Mesenchymal stem cell (in vitro differentiated cells and primary cell): ENCODE data around the gene TMEM74B.

Source experiments
- DNase-seq: peaks from one replicate; pipeline ENCODE4 v3.0.0-alpha.2; 2013
- H2AFZ ChIP-seq: one replicate; pipeline ENCODE4 v1.6.1; 2013; ENCODE audit warnings: low read depth, mild to moderate bottlenecking, control low read depth, inconsistent platforms, low read length, moderate library complexity
- H2AK5ac ChIP-seq: 2 replicates; pipeline ENCODE4 v1.6.1; 2013; ENCODE audit warnings: low read length, moderate library complexity, mild to moderate bottlenecking, inconsistent platforms; ENCODE audit not compliant: severe bottlenecking
- H2BK120ac ChIP-seq: one replicate; pipeline ENCODE4 v1.6.1; 2013; ENCODE audit warnings: low read depth, mild to moderate bottlenecking, inconsistent platforms, low read length, moderate library complexity
- H2BK12ac ChIP-seq, 2 experiments: one replicate each; pipeline ENCODE4 v1.6.1; 2013; ENCODE audit warnings: inconsistent platforms in 2 of 2, low read length in 2 of 2, mild to moderate bottlenecking in 2 of 2, moderate library complexity in 2 of 2, control low read depth in 1 of 2
- H2BK15ac ChIP-seq: one replicate; pipeline ENCODE4 v1.6.1; 2013; ENCODE audit warnings: mild to moderate bottlenecking, low read depth, inconsistent platforms; ENCODE audit not compliant: poor library complexity, severe bottlenecking
- H2BK5ac ChIP-seq: 2 replicates; pipeline ENCODE4 v1.6.1; 2013; ENCODE audit warnings: low read depth, mild to moderate bottlenecking, low read length, control low read depth, inconsistent platforms; ENCODE audit not compliant: poor library complexity, severe bottlenecking
- H3K14ac ChIP-seq, 2 experiments: one replicate each; pipeline ENCODE4 v1.6.1; 2013; ENCODE audit warnings: inconsistent platforms in 2 of 2, low read length in 2 of 2, control low read depth in 1 of 2, mild to moderate bottlenecking in 1 of 2, moderate library complexity in 1 of 2
- H3K18ac ChIP-seq, 2 experiments: one replicate each; pipeline ENCODE4 v1.6.1; 2013; ENCODE audit warnings: inconsistent platforms in 2 of 2, low read length in 2 of 2, control low read depth in 1 of 2, low read depth in 1 of 2, mild to moderate bottlenecking in 1 of 2
- H3K23ac ChIP-seq, 2 experiments: one replicate each; pipeline ENCODE4 v1.6.1; 2013; ENCODE audit warnings: inconsistent platforms in 2 of 2, low read length in 2 of 2, mild to moderate bottlenecking in 2 of 2, moderate library complexity in 2 of 2, control low read depth in 1 of 2
- H3K27ac ChIP-seq: 2 replicates; pipeline ENCODE4 v1.5.1; 2013; ENCODE audit warnings: mild to moderate bottlenecking, moderate library complexity, low read length, control low read depth, inconsistent platforms; ENCODE audit not compliant: poor library complexity, severe bottlenecking
- H3K27me3 ChIP-seq, 2 experiments: 2 replicates each; pipeline versions ENCODE4 v1.6.1 to v1.7.0; 2013; ENCODE audit warnings: low read length in 2 of 2, mild to moderate bottlenecking in 2 of 2, moderate library complexity in 2 of 2, control low read depth in 1 of 2, inconsistent platforms in 1 of 2; ENCODE audit not compliant: control insufficient read depth in 1 of 2, insufficient read depth in 1 of 2
- H3K36me3 ChIP-seq, 2 experiments: 2 replicates each; pipeline versions ENCODE4 v1.6.1 to v1.7.0; 2013; ENCODE audit warnings: low read length in 2 of 2, control low read depth in 1 of 2, inconsistent platforms in 1 of 2, low read depth in 1 of 2, mild to moderate bottlenecking in 1 of 2; ENCODE audit not compliant: insufficient read depth in 2 of 2, control insufficient read depth in 1 of 2
- H3K4ac ChIP-seq, 2 experiments: one replicate each; pipeline ENCODE4 v1.6.1; 2013; ENCODE audit warnings: inconsistent platforms in 2 of 2, low read length in 2 of 2, mild to moderate bottlenecking in 2 of 2, moderate library complexity in 2 of 2, control low read depth in 1 of 2, low read depth in 1 of 2
- H3K4me1 ChIP-seq: 2 replicates; pipeline ENCODE4 v1.6.1; 2013; ENCODE audit warnings: low read depth, low read length, control low read depth; ENCODE audit not compliant: control insufficient read depth, insufficient read depth
- H3K4me2 ChIP-seq: 2 replicates; pipeline ENCODE4 v1.6.1; 2013; ENCODE audit warnings: low read length, mild to moderate bottlenecking, inconsistent platforms; ENCODE audit not compliant: poor library complexity, severe bottlenecking
- H3K4me3 ChIP-seq, 2 experiments: 2 replicates each; pipeline versions ENCODE4 v1.5.1 to v1.7.0; 2013; ENCODE audit warnings: low read length in 2 of 2, mild to moderate bottlenecking in 2 of 2, control low read depth in 1 of 2, low read depth in 1 of 2; ENCODE audit not compliant: insufficient read depth in 1 of 2
- H3K79me1 ChIP-seq: replicated peaks from 2 replicates; pipeline ENCODE4 v1.6.1; 2013; ENCODE audit warnings: mild to moderate bottlenecking, control low read depth, low read length, inconsistent platforms; ENCODE audit not compliant: poor library complexity, severe bottlenecking
- H3K9ac ChIP-seq: 2 replicates; pipeline ENCODE4 v1.7.0; 2013; ENCODE audit warnings: mild to moderate bottlenecking, low read length, moderate library complexity
- H3K9me3 ChIP-seq: 2 replicates; pipeline ENCODE4 v1.7.0; 2013; ENCODE audit warnings: mild to moderate bottlenecking, low read length; ENCODE audit not compliant: control insufficient read depth
- H4K8ac ChIP-seq: one replicate; pipeline ENCODE4 v1.6.1; 2013; ENCODE audit warnings: inconsistent platforms, mild to moderate bottlenecking, low read length, moderate library complexity
- H4K91ac ChIP-seq: one replicate; pipeline ENCODE4 v1.6.1; 2013; ENCODE audit warnings: mild to moderate bottlenecking, low read length, inconsistent platforms
- WGBS: methylation state at CpG from one replicate; pipeline ENCODE4 v1.1.7; 2013; ENCODE audit warnings: mixed read lengths; 5-methylcytosine and 5-hydroxymethylcytosine counted together

TMEM74B gene

GRCh38 chr20:1212607-1213396 is 28.0 kb upstream of the TMEM74B start:
- no peak overlapping the region for H2BK12ac ChIP-seq
- H2BK120ac ChIP-seq, result no peak overlapping the region
- no peak overlapping the region for H3K4me2 ChIP-seq
- no peak overlapping the region for H3K18ac ChIP-seq
- H2BK15ac ChIP-seq, result no peak overlapping the region
- H3K36me3 ChIP-seq, result no peaks in the 10 kb centered on the region
- H3K27me3 ChIP-seq, result peaks cover 19 to 45% of the 10 kb centered on the region in 2 experiments
- no peak overlapping the region for H2AFZ ChIP-seq
- no peak overlapping the region for H2BK5ac ChIP-seq
- 15% methylated on average over 20 of the region's 21 CpGs for WGBS
- no peak overlapping the region for H3K14ac ChIP-seq
- no peaks in the 10 kb centered on the region for H3K79me1 ChIP-seq
- no peak overlapping the region for H3K23ac ChIP-seq
- no peaks in the 10 kb centered on the region for H3K9me3 ChIP-seq
- peak overlapping the region; percentile 29 for H4K8ac ChIP-seq
- no peaks in the 10 kb centered on the region for H3K4me1 ChIP-seq
- no peak overlapping the region for H3K4ac ChIP-seq
- no peak overlapping the region for H4K91ac ChIP-seq
- H3K9ac ChIP-seq, result peak overlapping the region; percentile 25
- no peak overlapping the region for H3K27ac ChIP-seq
- no peak overlapping the region for H2AK5ac ChIP-seq
- peak; percentile 81 for DNase-seq
- H3K4me3 ChIP-seq, result no peak overlapping the region

GRCh38 chr20:1212023-1212422 is 27.2 kb upstream of the TMEM74B start:
- H2BK12ac ChIP-seq, result no peak overlapping the region
- peaks cover 27 to 51% of the 10 kb centered on the region in 2 experiments for H3K27me3 ChIP-seq
- H4K8ac ChIP-seq, result no peak overlapping the region
- H3K79me1 ChIP-seq, result no peaks in the 10 kb centered on the region
- no peak overlapping the region for H3K4me3 ChIP-seq
- no peak overlapping the region for H2BK120ac ChIP-seq
- no peak overlapping the region for H3K4me2 ChIP-seq
- H2AFZ ChIP-seq, result no peak overlapping the region
- no peak overlapping the region for H3K9ac ChIP-seq
- H3K9me3 ChIP-seq, result no peaks in the 10 kb centered on the region
- no peak overlapping the region for H3K4ac ChIP-seq
- H2BK15ac ChIP-seq, result no peak overlapping the region
- no peak overlapping the region for H3K18ac ChIP-seq
- H3K14ac ChIP-seq, result no peak overlapping the region
- no peaks in the 10 kb centered on the region for H3K4me1 ChIP-seq
- no peak overlapping the region for H2AK5ac ChIP-seq
- H4K91ac ChIP-seq, result no peak overlapping the region
- DNase-seq, result no peak
- H3K23ac ChIP-seq, result no peak overlapping the region
- H3K27ac ChIP-seq, result no peak overlapping the region
- no peaks in the 10 kb centered on the region for H3K36me3 ChIP-seq
- no peak overlapping the region for H2BK5ac ChIP-seq

- no peak overlapping the region for H2BK120ac ChIP-seq
- H3K36me3 ChIP-seq, result no peaks in the 10 kb centered on the region
- no peak overlapping the region for H3K14ac ChIP-seq
- H2AFZ ChIP-seq, result no peak overlapping the region
- WGBS, result 100% methylated on average over 1 of the region's 1 CpG
- H2BK15ac ChIP-seq, result no peak overlapping the region
- no peak overlapping the region for H3K4me3 ChIP-seq
- no peak overlapping the region for H3K23ac ChIP-seq
- no peak overlapping the region for H3K9ac ChIP-seq
- no peaks in the 10 kb centered on the region for H3K9me3 ChIP-seq
- no peak overlapping the region for H3K18ac ChIP-seq
- no peak overlapping the region for H3K4me2 ChIP-seq
- no peak overlapping the region for H3K27ac ChIP-seq
- H4K8ac ChIP-seq, result no peak overlapping the region
- no peak for DNase-seq
- no peak overlapping the region for H3K4ac ChIP-seq
- no peak overlapping the region for H2BK12ac ChIP-seq
- H2BK5ac ChIP-seq, result no peak overlapping the region
- no peaks in the 10 kb centered on the region for H3K79me1 ChIP-seq
- peaks cover 32 to 50% of the 10 kb centered on the region in 2 experiments for H3K27me3 ChIP-seq
- no peak overlapping the region for H4K91ac ChIP-seq
- no peaks in the 10 kb centered on the region for H3K4me1 ChIP-seq
- no peak overlapping the region for H2AK5ac ChIP-seq
Measured at GRCh38 chr20:1210501-1210900, 25.7 kb upstream of the TMEM74B start.

- no peak overlapping the region for H3K4me2 ChIP-seq
- H2BK5ac ChIP-seq, result no peak overlapping the region
- no peaks in the 10 kb centered on the region for H3K36me3 ChIP-seq
- no peak overlapping the region for H3K27ac ChIP-seq
- no peak overlapping the region for H2AK5ac ChIP-seq
- H3K27me3 ChIP-seq, result peaks cover 34 to 43% of the 10 kb centered on the region in 2 experiments
- H2BK120ac ChIP-seq, result no peak overlapping the region
- no peak overlapping the region for H2BK12ac ChIP-seq
- no peaks in the 10 kb centered on the region for H3K4me1 ChIP-seq
- no peak overlapping the region for H2BK15ac ChIP-seq
- H3K9me3 ChIP-seq, result no peaks in the 10 kb centered on the region
- no peak overlapping the region for H3K18ac ChIP-seq
- no peak overlapping the region for H4K8ac ChIP-seq
- no peak overlapping the region for H3K23ac ChIP-seq
- no peak overlapping the region for H2AFZ ChIP-seq
- no peak overlapping the region for H3K9ac ChIP-seq
- no peak overlapping the region for H4K91ac ChIP-seq
- no peak overlapping the region for H3K4me3 ChIP-seq
- peak; percentile 40 for DNase-seq
- 50% methylated on average over 4 of the region's 5 CpGs for WGBS
- no peak overlapping the region for H3K4ac ChIP-seq
- no peak overlapping the region for H3K14ac ChIP-seq
- no peaks in the 10 kb centered on the region for H3K79me1 ChIP-seq
Measured at GRCh38 chr20:1209447-1210387, 24.9 kb upstream of the TMEM74B start.
